ENCODE data around the gene SMAGP.
"Not testable (repeated sequence)": the region's sequence is repeated elsewhere in the genome, so short reads cannot be mapped to it uniquely, and the experiment has no call there.

SMAGP gene

GRCh38 chr12:51270067-51270950, at the start of gene SMAGP:
SMAGP (minus strand) TSS chr12:51270415; CDS start chr12:51269278, 1,137 bp downstream.
- DNase-seq: peak; percentile 52

GRCh38 chr12:51318846-51319599, 48.8 kb upstream of the SMAGP start:
- peak; percentile 76 for DNase-seq

GRCh38 chr12:51318057-51318806, 48.0 kb upstream of the SMAGP start:
- DNase-seq: not testable (repeated sequence)

- DNase-seq: no peak
Measured at GRCh38 chr12:51311389-51311788, 41.2 kb upstream of the SMAGP start.

- no peak for DNase-seq
Measured at GRCh38 chr12:51307655-51308593, 37.7 kb upstream of the SMAGP start.

- DNase-seq: no peak
Measured at GRCh38 chr12:51306507-51306906, 36.3 kb upstream of the SMAGP start.

- DNase-seq: not testable (repeated sequence)
Measured at GRCh38 chr12:51300768-51301167, 30.6 kb upstream of the SMAGP start.

GRCh38 chr12:51295651-51296050, 25.4 kb upstream of the SMAGP start:
- DNase-seq: no peak

- not testable (repeated sequence) for DNase-seq
Measured at GRCh38 chr12:51294097-51294496, 23.9 kb upstream of the SMAGP start.

GRCh38 chr12:51293696-51294095, 23.5 kb upstream of the SMAGP start:
- no peak for DNase-seq

GRCh38 chr12:51291603-51292513, 21.6 kb upstream of the SMAGP start:
- DNase-seq: not testable (repeated sequence)

GRCh38 chr12:51285843-51286242, 15.6 kb upstream of the SMAGP start:
- no peak for DNase-seq

GRCh38 chr12:51281202-51281924, 11.1 kb upstream of the SMAGP start:
- DNase-seq: no peak

- DNase-seq: no peak
Measured at GRCh38 chr12:51275088-51275487, 4.9 kb upstream of the SMAGP start.

GRCh38 chr12:51272810-51273209, 2.6 kb upstream of the SMAGP start:
- not testable (repeated sequence) for DNase-seq

- no peak for DNase-seq
Measured at GRCh38 chr12:51270951-51271518, 820 bp upstream of the SMAGP start.

- DNase-seq: peak; percentile 64
Measured at GRCh38 chr12:51269174-51270066, 795 bp downstream of the SMAGP start.

GRCh38 chr12:51265024-51265423, 5.2 kb downstream of the SMAGP start:
- peak; percentile 62 for DNase-seq

- DNase-seq: no peak
Measured at GRCh38 chr12:51264297-51264696, 5.9 kb downstream of the SMAGP start.

Measured in CD4-positive, alpha-beta T cell treated with Interleukin-17A for 1 hour (primary cell).